ENCODE results near the gene HELZ. TPM values are rescaled to one million over a fixed set of nuclear protein-coding genes. Genes with fewer than 3 reads are reported as not detected.

Gene HELZ
- total RNA-seq, 1 donor from 2014 or later: 53.4 TPM

DNA sequence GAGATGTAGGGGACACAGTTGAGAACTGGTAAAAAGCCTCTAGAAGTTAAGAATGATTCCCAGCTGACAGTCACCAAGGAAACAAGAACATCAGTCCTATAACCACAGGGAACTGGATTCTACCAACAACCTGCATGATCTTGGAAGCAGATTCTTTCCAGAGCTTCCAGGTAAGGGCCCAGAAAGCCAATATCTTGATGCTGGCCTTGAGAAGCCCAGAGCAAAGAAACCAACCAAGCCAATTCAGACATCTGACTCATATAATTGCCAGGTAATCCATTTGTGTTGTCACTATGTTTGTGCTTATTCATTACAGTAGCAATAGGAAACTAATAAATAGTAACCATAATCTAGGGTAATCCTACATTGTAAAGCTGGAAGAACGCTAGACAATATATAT, 119.1 kb downstream of the HELZ start:
- no peak overlapping the region for H3K4me3 Mint-ChIP-seq (ENCODE audit: unreplicated experiment)
- FAIRE-seq: no peak

GRCh38 chr17:67125417-67125816, 119.6 kb downstream of the HELZ start:
- H3K27me3 ChIP-seq (ENCODE audit: insufficient read depth, low read length): no peaks in the 10 kb centered on the region
- H3K79me2 ChIP-seq (ENCODE audit: insufficient read depth, low read length): no peaks in the 10 kb centered on the region
- no peak overlapping the region for H2AFZ ChIP-seq (ENCODE audit: low read depth, low read length)
- no peak overlapping the region for H3K27ac ChIP-seq (ENCODE audit: low read depth, low read length)
- Mint-ChIP-seq H3K9me3 (ENCODE audit: unreplicated experiment) (no peaks in the 10 kb centered on the region), H3K36me3 (ENCODE audit: low read depth, unreplicated experiment) (peaks cover 6% of the 10 kb centered on the region), H3K4me3 (ENCODE audit: unreplicated experiment) (no peak overlapping the region), H3K27me3 (ENCODE audit: low read depth, unreplicated experiment) (no peaks in the 10 kb centered on the region), H3K27ac (ENCODE audit: unreplicated experiment) (no peak overlapping the region), H3K4me1 (ENCODE audit: low read depth, unreplicated experiment) (no peaks in the 10 kb centered on the region)
- no peak overlapping the region for H3K4me2 ChIP-seq (ENCODE audit: low read length)
- FAIRE-seq: no peak
- H3K4me3 ChIP-seq (ENCODE audit: insufficient read depth, low read depth, low read length): no peak overlapping the region
- no peaks in the 10 kb centered on the region for H3K4me1 ChIP-seq (ENCODE audit: insufficient read depth, low read length)
- TF ChIP-seq, protein P1, sequence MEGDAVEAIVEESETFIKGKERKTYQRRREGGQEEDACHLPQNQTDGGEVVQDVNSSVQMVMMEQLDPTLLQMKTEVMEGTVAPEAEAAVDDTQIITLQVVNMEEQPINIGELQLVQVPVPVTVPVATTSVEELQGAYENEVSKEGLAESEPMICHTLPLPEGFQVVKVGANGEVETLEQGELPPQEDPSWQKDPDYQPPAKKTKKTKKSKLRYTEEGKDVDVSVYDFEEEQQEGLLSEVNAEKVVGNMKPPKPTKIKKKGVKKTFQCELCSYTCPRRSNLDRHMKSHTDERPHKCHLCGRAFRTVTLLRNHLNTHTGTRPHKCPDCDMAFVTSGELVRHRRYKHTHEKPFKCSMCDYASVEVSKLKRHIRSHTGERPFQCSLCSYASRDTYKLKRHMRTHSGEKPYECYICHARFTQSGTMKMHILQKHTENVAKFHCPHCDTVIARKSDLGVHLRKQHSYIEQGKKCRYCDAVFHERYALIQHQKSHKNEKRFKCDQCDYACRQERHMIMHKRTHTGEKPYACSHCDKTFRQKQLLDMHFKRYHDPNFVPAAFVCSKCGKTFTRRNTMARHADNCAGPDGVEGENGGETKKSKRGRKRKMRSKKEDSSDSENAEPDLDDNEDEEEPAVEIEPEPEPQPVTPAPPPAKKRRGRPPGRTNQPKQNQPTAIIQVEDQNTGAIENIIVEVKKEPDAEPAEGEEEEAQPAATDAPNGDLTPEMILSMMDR (IDR thresholded peaks at IDR 0.05; ENCODE audit: insufficient read depth, low read depth, low read length): no peak
- no peak for TF ChIP-seq EZH2 (IDR thresholded peaks at IDR 0.05; ENCODE audit: insufficient read depth, low read length)
- H3K9ac ChIP-seq (ENCODE audit: low read length): no peak overlapping the region
- peaks cover 2% of the 10 kb centered on the region for H4K20me1 ChIP-seq (ENCODE audit: insufficient read depth, low read length)
- peak; percentile 23 for DNase-seq (ENCODE audit: low read depth)
- peaks cover 13% of the 10 kb centered on the region for H3K36me3 ChIP-seq (ENCODE audit: insufficient read depth, low read length)
- H3K9me3 ChIP-seq (ENCODE audit: insufficient read depth, low read depth, low read length): no peaks in the 10 kb centered on the region

More for the DNA sequence above, 119.1 kb downstream of the HELZ start:
- no peaks in the 10 kb centered on the region for H3K4me1 Mint-ChIP-seq (ENCODE audit: low read depth, unreplicated experiment)
- Histone ChIP-seq H3K9me3 (ENCODE audit: insufficient read depth, low read depth, low read length) (no peaks in the 10 kb centered on the region), H3K27ac (ENCODE audit: low read depth, low read length) (no peak overlapping the region), H3K79me2 (ENCODE audit: insufficient read depth, low read length) (no peaks in the 10 kb centered on the region), H3K36me3 (ENCODE audit: insufficient read depth, low read length) (peaks cover 12% of the 10 kb centered on the region), H3K4me2 (ENCODE audit: low read length) (no peak overlapping the region), H3K4me3 (ENCODE audit: insufficient read depth, low read depth, low read length) (no peak overlapping the region), H3K4me1 (ENCODE audit: insufficient read depth, low read length) (no peaks in the 10 kb centered on the region), H2AFZ (ENCODE audit: low read depth, low read length) (no peak overlapping the region), H3K27me3 (ENCODE audit: insufficient read depth, low read length) (no peaks in the 10 kb centered on the region), H4K20me1 (ENCODE audit: insufficient read depth, low read length) (peaks cover 2% of the 10 kb centered on the region), H3K9ac (ENCODE audit: low read length) (no peak overlapping the region)
- H3K36me3 Mint-ChIP-seq (ENCODE audit: low read depth, unreplicated experiment): peaks cover 6% of the 10 kb centered on the region
- DNase-seq (ENCODE audit: low read depth): no peak
- no peak overlapping the region for H3K27ac Mint-ChIP-seq (ENCODE audit: unreplicated experiment)
- no peaks in the 10 kb centered on the region for H3K9me3 Mint-ChIP-seq (ENCODE audit: unreplicated experiment)
- no peaks in the 10 kb centered on the region for H3K27me3 Mint-ChIP-seq (ENCODE audit: low read depth, unreplicated experiment)
- TF ChIP-seq EZH2 (IDR thresholded peaks at IDR 0.05; ENCODE audit: insufficient read depth, low read length): no peak
- TF ChIP-seq, protein P1 (IDR thresholded peaks at IDR 0.05; ENCODE audit: insufficient read depth, low read depth, low read length): no peak

- DNase-seq (ENCODE audit: low read depth) (no peak), FAIRE-seq (no peak)
- Mint-ChIP-seq H3K36me3 (ENCODE audit: low read depth, unreplicated experiment) (peaks cover 6% of the 10 kb centered on the region), H3K9me3 (ENCODE audit: unreplicated experiment) (no peaks in the 10 kb centered on the region), H3K4me3 (ENCODE audit: unreplicated experiment) (no peak overlapping the region), H3K4me1 (ENCODE audit: low read depth, unreplicated experiment) (no peaks in the 10 kb centered on the region), H3K27ac (ENCODE audit: unreplicated experiment) (no peak overlapping the region), H3K27me3 (ENCODE audit: low read depth, unreplicated experiment) (no peaks in the 10 kb centered on the region)
- peaks cover 16% of the 10 kb centered on the region for H3K36me3 ChIP-seq (ENCODE audit: insufficient read depth, low read length)
- H3K4me3 ChIP-seq (ENCODE audit: insufficient read depth, low read depth, low read length): no peak overlapping the region
- H2AFZ ChIP-seq (ENCODE audit: low read depth, low read length): no peak overlapping the region
- TF ChIP-seq EZH2 (IDR thresholded peaks at IDR 0.05; ENCODE audit: insufficient read depth, low read length): no peak
- TF ChIP-seq, protein P1 (IDR thresholded peaks at IDR 0.05; ENCODE audit: insufficient read depth, low read depth, low read length): no peak
- H4K20me1 ChIP-seq (ENCODE audit: insufficient read depth, low read length): peaks cover 2% of the 10 kb centered on the region
- no peaks in the 10 kb centered on the region for H3K9me3 ChIP-seq (ENCODE audit: insufficient read depth, low read depth, low read length)
- no peaks in the 10 kb centered on the region for H3K4me1 ChIP-seq (ENCODE audit: insufficient read depth, low read length)
- H3K27ac ChIP-seq (ENCODE audit: low read depth, low read length): no peak overlapping the region
- no peaks in the 10 kb centered on the region for H3K79me2 ChIP-seq (ENCODE audit: insufficient read depth, low read length)
- H3K27me3 ChIP-seq (ENCODE audit: insufficient read depth, low read length): no peaks in the 10 kb centered on the region
- H3K4me2 ChIP-seq (ENCODE audit: low read length): no peak overlapping the region
- H3K9ac ChIP-seq (ENCODE audit: low read length): no peak overlapping the region
Measured at GRCh38 chr17:67124450-67125148, 120.4 kb downstream of the HELZ start.
